IPS-20b (cell line): ENCODE results near the gene DMRTA1.

Source experiments
- H3K27ac ChIP-seq: one replicate; pipeline ENCODE4 v1.5.1; 2013; ENCODE audit warnings: low read length
- H3K27me3 ChIP-seq: 2 replicates; pipeline ENCODE4 v1.6.1; 2013; ENCODE audit warnings: mild to moderate bottlenecking, low read length, inconsistent platforms; ENCODE audit not compliant: insufficient read depth
- H3K36me3 ChIP-seq: 2 replicates; pipeline ENCODE4 v1.6.1; 2013; ENCODE audit warnings: low read depth, mild to moderate bottlenecking, inconsistent platforms, low read length, moderate library complexity; ENCODE audit not compliant: insufficient read depth
- H3K4me1 ChIP-seq: 2 replicates; pipeline ENCODE4 v1.6.1; 2013; ENCODE audit warnings: mild to moderate bottlenecking, control low read depth, inconsistent platforms, low read length, moderate library complexity; ENCODE audit not compliant: insufficient read depth
- H3K4me3 ChIP-seq: 2 replicates; pipeline ENCODE4 v1.5.1; 2013; ENCODE audit warnings: mild to moderate bottlenecking, low read length, inconsistent platforms
- H3K9ac ChIP-seq: 2 replicates; pipeline ENCODE4 v1.6.1; 2013; ENCODE audit warnings: low read depth, mild to moderate bottlenecking, inconsistent platforms, low read length, moderate library complexity
- H3K9me3 ChIP-seq: 2 replicates; pipeline ENCODE4 v1.6.1; 2013; ENCODE audit warnings: mild to moderate bottlenecking, low read depth, low read length, inconsistent platforms; ENCODE audit not compliant: insufficient read depth

DMRTA1 gene, protein sequence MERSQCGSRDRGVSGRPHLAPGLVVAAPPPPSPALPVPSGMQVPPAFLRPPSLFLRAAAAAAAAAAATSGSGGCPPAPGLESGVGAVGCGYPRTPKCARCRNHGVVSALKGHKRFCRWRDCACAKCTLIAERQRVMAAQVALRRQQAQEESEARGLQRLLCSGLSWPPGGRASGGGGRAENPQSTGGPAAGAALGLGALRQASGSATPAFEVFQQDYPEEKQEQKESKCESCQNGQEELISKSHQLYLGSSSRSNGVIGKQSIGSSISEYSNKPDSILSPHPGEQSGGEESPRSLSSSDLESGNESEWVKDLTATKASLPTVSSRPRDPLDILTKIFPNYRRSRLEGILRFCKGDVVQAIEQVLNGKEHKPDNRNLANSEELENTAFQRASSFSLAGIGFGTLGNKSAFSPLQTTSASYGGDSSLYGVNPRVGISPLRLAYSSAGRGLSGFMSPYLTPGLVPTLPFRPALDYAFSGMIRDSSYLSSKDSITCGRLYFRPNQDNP

DNA sequence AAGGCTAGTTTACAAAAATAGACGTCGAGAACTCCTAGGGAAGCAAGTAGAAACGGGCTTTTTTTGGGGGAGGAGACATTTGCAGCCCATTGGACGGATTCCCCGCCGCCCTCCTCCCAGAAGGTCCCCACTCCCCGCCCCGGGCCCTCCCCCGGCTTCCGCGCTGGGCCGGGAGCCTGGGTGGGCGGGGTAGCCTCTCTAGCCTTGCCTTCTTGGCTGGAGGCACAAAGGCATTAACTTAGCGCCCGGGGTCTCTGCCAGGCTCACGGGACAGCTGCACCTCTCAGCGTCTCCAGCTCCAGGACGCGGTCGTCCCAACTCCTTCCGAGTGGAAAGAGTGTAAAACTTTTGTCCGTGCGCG, at the start of gene DMRTA1:
TSS of gene DMRTA1 (plus strand) at position 236 of the 361 bp plus-strand sequence. CDS start 242 bp downstream, outside the sequence.
- Histone ChIP-seq H3K9ac (peak within 1 kb of the TSS; percentile 72), H3K27ac (no peak within 1 kb of the TSS), H3K36me3 (peaks cover 1% of the 10 kb centered on the region), H3K4me3 (peak within 1 kb of the TSS; percentile 82), H3K9me3 (no peaks in the 10 kb centered on the region), H3K4me1 (peaks cover 9% of the 10 kb centered on the region; the same call in 1 of the 2 replicates), H3K27me3 (peaks cover 8% of the 10 kb centered on the region)

DNA sequence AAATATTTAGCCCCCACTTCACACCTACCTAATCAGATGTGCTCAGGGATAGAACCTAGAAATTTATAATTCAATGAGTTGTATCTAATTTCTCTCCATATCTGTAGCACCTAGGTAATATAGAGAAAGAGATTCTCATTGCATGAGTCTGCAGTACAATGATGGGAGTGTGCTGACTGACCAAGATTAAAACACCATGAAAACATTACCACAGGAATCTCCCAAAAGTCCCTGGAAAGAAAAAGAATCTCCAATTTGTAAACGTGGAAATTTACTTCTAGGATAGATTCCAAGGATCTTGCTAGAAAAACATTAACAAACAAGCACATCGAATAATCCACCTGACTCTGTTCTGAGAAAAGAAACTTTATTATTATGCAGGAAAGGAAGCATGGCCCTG, 45.0 kb upstream of the DMRTA1 start:
- Histone ChIP-seq H3K4me1 (no peaks in the 10 kb centered on the region), H3K27ac (no peak overlapping the region), H3K9ac (no peak overlapping the region), H3K27me3 (no peaks in the 10 kb centered on the region), H3K36me3 (no peaks in the 10 kb centered on the region), H3K4me3 (no peak overlapping the region), H3K9me3 (no peaks in the 10 kb centered on the region)

DNA sequence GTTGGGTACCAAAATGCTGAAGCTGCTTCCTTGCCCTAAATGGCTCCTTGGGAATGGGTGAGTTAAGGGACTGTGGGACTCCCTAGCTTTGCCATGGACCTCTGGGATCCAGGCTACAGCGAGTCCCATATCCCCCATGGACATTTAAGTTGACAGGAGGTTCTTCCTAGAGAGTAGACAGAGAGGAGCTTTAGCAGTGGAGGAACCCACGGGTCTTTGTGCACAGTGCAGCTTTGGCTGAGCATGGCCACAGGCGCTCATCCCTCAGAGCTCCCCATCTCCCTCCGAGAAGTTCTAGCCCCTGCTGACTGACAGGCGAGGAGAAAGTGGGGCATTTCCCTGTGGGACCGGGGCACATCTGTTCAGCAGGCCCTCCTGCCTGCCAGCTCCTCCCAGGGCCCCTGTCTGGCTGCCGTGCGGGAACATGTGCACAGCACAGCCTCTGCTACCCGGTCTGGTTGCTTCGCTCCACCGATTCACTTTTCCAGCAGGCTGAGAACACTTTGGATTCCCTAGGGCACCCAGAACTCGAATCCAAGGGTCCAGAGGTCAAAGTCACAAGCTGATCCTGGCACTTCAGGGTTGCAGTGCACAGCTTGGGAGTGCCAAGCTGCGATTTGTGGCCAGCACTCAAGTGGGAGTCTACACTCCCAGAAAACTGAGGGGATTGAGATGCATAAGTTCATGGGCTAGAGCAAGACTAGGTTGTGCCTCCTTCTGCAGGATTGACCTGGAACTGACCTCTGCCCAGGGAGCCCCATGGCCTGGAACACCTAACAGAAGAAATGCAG, 40.6 kb upstream of the DMRTA1 start:
- H3K9ac ChIP-seq = no peak overlapping the region
- H3K27me3 ChIP-seq = no peaks in the 10 kb centered on the region
- H3K4me3 ChIP-seq = no peak overlapping the region
- no peaks in the 10 kb centered on the region for H3K4me1 ChIP-seq
- H3K36me3 ChIP-seq = no peaks in the 10 kb centered on the region
- no peaks in the 10 kb centered on the region for H3K9me3 ChIP-seq
- H3K27ac ChIP-seq = no peak overlapping the region

DNA sequence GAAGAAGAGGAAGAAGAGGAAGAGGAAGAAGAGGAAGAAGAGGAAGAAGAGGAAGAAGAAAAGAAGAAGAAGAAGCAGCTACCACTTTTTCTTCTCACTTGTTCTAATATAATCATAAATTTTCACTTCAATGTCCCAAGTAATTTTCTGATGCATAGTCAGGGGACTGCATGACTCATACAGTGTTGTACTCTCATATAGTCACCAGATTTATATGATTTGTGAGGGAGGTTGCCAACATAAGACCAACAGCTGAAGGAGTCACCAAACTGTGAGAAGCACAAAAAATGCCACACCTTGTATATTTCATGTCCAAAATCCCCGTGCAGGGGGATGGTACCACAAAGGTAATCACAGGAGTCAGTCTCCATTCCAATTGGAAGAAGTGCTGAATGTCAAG, 32.7 kb upstream of the DMRTA1 start:
- no peaks in the 10 kb centered on the region for H3K9me3 ChIP-seq
- H3K4me1 ChIP-seq = no peaks in the 10 kb centered on the region; the same call in 1 of the 2 replicates
- no peak overlapping the region for H3K4me3 ChIP-seq
- no peaks in the 10 kb centered on the region for H3K27me3 ChIP-seq
- no peak overlapping the region for H3K9ac ChIP-seq
- H3K36me3 ChIP-seq = no peaks in the 10 kb centered on the region
- no peak overlapping the region for H3K27ac ChIP-seq

DNA sequence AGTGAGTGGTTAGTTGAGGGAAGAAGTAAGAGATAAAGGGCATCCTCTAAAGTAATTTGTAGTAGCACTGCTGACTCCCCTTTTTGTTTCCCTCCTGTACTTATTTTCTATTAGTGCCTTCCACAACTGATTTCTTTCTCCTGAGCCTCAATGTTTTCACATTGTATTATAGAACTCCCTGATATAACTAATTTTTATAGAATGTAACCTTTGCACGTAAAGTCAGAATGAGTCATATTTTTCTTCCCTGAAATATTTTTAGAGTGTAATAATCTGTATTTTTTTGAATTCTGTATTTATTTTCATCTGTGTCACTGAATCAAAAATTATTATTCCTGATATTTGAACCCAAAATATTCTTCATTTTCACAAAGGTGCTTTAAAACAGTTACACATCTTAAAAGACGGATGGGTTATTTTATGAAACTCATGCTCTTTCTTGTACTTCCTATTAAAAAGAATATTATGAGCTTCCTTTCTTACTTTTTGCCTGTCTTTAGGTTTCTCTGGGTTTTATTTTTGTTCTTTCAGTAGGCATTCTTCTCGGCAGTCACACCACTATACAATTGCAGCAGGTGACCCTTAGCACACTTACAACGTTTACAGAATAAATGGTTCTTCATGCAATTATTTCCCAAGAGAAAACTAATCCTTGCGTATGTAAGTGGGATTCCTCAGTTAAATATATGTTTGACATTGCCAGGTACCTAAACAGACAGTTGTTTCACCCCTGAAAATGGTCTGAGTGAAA, 30.5 kb upstream of the DMRTA1 start:
- no peak overlapping the region for H3K9ac ChIP-seq
- no peaks in the 10 kb centered on the region for H3K9me3 ChIP-seq
- H3K4me3 ChIP-seq = no peak overlapping the region
- no peak overlapping the region for H3K27ac ChIP-seq
- H3K36me3 ChIP-seq = no peaks in the 10 kb centered on the region
- H3K4me1 ChIP-seq = no peaks in the 10 kb centered on the region; the same call in 1 of the 2 replicates
- H3K27me3 ChIP-seq = no peaks in the 10 kb centered on the region

DNA sequence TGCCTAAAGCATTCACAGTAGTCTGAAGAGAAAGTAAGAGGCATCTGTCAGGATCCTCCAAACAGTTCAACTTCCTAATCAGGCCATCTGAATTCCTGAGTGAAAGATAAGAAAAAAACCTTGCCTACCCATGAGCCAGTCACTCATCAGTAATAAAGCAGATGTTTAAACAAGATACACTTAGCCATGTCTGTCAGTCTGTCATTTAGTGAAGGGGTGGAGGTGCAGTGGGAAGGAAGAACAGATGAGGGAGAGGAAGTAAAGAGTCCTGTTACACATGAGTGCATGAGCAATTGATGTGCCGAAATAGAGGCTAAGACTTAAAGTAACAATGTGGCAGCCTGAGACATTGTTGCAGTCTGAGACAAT, 29.9 kb upstream of the DMRTA1 start:
- H3K36me3 ChIP-seq = no peaks in the 10 kb centered on the region
- no peak overlapping the region for H3K9ac ChIP-seq
- H3K4me1 ChIP-seq = no peaks in the 10 kb centered on the region; the same call in 1 of the 2 replicates
- H3K9me3 ChIP-seq = no peaks in the 10 kb centered on the region
- H3K4me3 ChIP-seq = no peak overlapping the region
- H3K27me3 ChIP-seq = no peaks in the 10 kb centered on the region
- H3K27ac ChIP-seq = no peak overlapping the region

DNA sequence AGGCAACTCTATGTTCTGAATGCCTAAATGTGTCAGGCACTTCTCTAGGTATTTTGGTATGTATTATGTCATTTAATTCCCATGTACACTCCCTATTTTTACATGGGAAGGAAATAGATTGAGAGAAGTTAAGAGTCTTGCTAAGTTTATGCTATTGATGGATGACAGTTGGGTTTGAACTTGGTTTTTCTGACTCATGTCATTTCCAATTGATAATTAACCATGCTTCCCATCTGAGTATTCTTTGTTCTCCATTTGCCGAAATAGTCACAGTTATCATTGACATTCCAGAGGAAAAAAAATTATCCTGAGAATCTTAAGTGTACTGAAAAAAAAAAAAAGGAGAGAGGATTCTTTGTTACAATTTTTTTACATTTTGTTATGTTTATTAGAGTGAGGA, 23.1 kb upstream of the DMRTA1 start:
- H3K9me3 ChIP-seq = no peaks in the 10 kb centered on the region
- H3K27me3 ChIP-seq = no peaks in the 10 kb centered on the region
- no peak overlapping the region for H3K9ac ChIP-seq
- H3K36me3 ChIP-seq = no peaks in the 10 kb centered on the region
- H3K4me1 ChIP-seq = peaks cover 5% of the 10 kb centered on the region; the same call in 1 of the 2 replicates
- H3K27ac ChIP-seq = no peak overlapping the region
- no peak overlapping the region for H3K4me3 ChIP-seq

DNA sequence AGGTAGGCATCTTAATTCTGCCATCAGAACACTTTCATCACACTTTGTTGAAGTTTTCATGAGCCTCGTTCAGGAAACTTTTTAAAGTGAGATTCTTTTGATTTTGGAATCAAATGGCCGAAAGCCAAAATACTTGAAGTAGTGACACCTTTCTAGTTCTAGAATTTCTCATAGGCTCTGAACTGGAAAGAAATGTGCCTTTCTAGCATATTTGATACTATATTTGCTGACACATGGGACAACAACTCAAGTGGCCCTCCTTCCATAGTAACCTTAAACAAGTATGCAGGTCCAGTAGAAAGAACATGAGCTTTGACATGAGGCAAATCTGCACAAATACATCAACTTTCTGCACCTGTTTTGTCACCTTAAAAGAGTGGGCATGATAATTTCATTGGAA, 22.0 kb upstream of the DMRTA1 start:
- H3K9ac ChIP-seq = no peak overlapping the region
- H3K27me3 ChIP-seq = no peaks in the 10 kb centered on the region
- no peaks in the 10 kb centered on the region for H3K9me3 ChIP-seq
- no peaks in the 10 kb centered on the region for H3K36me3 ChIP-seq
- H3K4me3 ChIP-seq = no peak overlapping the region
- no peak overlapping the region for H3K27ac ChIP-seq
- peaks cover 5% of the 10 kb centered on the region; the same call in 1 of the 2 replicates for H3K4me1 ChIP-seq

DNA sequence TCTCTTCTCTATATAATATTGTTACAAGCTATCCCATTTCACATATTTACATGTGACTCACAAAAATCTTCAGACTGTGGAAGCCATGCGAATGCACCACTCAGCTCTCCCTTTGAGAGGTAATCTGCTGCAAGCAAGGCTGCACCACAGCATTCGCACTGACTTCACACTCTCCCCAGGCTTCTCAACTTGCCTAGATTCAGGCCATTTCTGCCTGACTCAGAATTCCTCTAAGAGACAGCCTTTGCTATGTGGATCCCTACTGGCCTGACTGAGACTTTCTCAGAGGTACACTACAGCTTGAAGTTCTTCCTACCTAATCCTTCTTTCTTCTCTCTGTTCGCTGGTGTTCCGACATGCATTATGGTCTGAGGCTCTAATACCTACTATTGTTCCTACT, 21.1 kb upstream of the DMRTA1 start:
- Histone ChIP-seq H3K27ac (no peak overlapping the region), H3K4me1 (peaks cover 12% of the 10 kb centered on the region; the same call in 1 of the 2 replicates), H3K27me3 (no peaks in the 10 kb centered on the region), H3K4me3 (no peak overlapping the region), H3K9me3 (no peaks in the 10 kb centered on the region), H3K9ac (no peak overlapping the region), H3K36me3 (no peaks in the 10 kb centered on the region)

DNA sequence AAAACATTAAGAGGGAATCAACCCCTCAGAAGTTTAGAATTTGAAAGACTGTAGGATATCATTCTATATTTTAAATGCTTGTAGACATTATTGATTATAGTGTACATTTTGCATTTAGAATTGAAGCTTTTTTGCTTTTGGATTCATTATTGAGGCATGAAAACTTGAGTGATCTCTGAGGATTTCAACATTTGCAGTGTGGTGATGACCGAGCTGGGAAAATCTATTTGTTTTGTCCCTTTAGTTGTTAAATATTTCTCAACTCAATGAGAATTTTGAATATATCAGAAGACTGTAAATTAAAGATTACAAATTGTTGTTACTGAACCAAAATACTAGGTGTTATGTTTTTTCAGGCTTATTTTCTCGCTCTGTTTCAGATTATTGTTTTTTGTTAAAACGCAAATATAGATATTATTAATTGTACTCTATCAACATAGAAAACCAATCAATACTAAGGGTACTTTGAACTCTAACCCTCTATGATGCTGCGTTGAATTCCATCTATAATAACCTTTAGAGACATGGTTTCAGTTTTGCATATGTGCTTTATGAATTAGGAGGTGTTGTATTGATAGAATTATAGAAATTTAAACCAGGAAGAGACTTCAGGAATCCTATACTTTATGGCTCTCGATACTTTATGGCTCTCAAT, 19.3 kb upstream of the DMRTA1 start:
- Histone ChIP-seq H3K36me3 (no peaks in the 10 kb centered on the region), H3K27me3 (no peaks in the 10 kb centered on the region), H3K9me3 (no peaks in the 10 kb centered on the region), H3K4me3 (no peak overlapping the region), H3K9ac (no peak overlapping the region), H3K27ac (no peak overlapping the region), H3K4me1 (peaks cover 9% of the 10 kb centered on the region; the same call in 1 of the 2 replicates)

DNA sequence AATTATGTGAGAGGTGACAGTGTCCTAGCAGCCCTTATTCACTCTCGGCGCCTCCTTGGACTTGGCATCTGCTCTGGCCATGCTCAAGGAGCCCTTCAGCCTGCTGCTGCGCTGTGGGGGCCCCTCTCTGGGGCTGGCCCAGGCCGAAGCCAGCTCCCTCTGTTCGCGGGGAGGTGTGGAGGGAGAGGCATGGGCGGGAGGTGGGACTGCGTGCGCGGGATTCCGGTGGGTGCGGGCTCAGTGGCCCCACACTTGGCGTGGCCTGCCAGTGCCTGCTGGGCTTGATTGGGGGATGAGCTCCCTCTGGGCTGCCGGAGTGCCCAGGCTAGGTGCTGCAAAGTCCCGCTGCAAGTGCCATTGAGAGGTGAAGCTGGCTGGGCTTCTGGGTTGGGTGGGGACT, 12.9 kb upstream of the DMRTA1 start:
- peaks cover 7% of the 10 kb centered on the region; the same call in 1 of the 2 replicates for H3K4me1 ChIP-seq
- H3K27me3 ChIP-seq = no peaks in the 10 kb centered on the region
- no peaks in the 10 kb centered on the region for H3K9me3 ChIP-seq
- no peak overlapping the region for H3K27ac ChIP-seq
- H3K36me3 ChIP-seq = no peaks in the 10 kb centered on the region
- H3K4me3 ChIP-seq = no peak overlapping the region
- H3K9ac ChIP-seq = no peak overlapping the region
